GM23248 (cell line): ENCODE data around the gene HDAC4. TPM values are rescaled to one million over a fixed set of nuclear protein-coding genes. Genes with fewer than 3 reads are reported as not detected.

ENCODE experiments used
- DNase-seq: peaks from one replicate; pipeline ENCODE4 v3.0.0-alpha.2; 2015
- H2AFZ ChIP-seq: fragments of 200-600 bp; sonication (generic); 2 replicates; pipeline ENCODE4 v1.6.1; 2016; ENCODE audit warnings: antibody characterized with exemption
- H3F3A ChIP-seq: fragments of 200-600 bp; sonication (generic); 2 replicates; pipeline ENCODE4 v1.6.1; 2016; ENCODE audit warnings: mild to moderate bottlenecking, antibody characterized with exemption, mixed run types; ENCODE audit not compliant: insufficient read depth
- H3K27ac ChIP-seq: fragments of 200-600 bp; sonication (generic); 2 replicates; pipeline ENCODE4 v1.5.1; 2016; ENCODE audit warnings: mild to moderate bottlenecking
- H3K27me3 ChIP-seq: fragments of 200-600 bp; sonication (generic); replicated peaks from 2 replicates; pipeline ENCODE4 v1.6.1; 2016; ENCODE audit warnings: mild to moderate bottlenecking; ENCODE audit not compliant: insufficient read depth
- H3K36me3 ChIP-seq: fragments of 200-600 bp; sonication (generic); 2 replicates; pipeline ENCODE4 v1.6.1; 2016; ENCODE audit warnings: low read depth, mild to moderate bottlenecking
- H3K4me1 ChIP-seq: fragments of 200-600 bp; sonication (generic); 2 replicates; pipeline ENCODE4 v1.6.1; 2016; ENCODE audit warnings: mild to moderate bottlenecking; ENCODE audit not compliant: insufficient read depth
- H3K4me2 ChIP-seq: fragments of 200-600 bp; sonication (generic); one replicate; pipeline ENCODE4 v1.6.1; 2016; ENCODE audit warnings: mild to moderate bottlenecking; ENCODE audit not compliant: unreplicated experiment
- H3K4me3 ChIP-seq: fragments of 200-600 bp; sonication (generic); 2 replicates; pipeline ENCODE4 v1.5.1; 2016; ENCODE audit warnings: mild to moderate bottlenecking
- H3K79me2 ChIP-seq: fragments of 200-600 bp; sonication (generic); 2 replicates; pipeline ENCODE4 v1.6.1; 2016; ENCODE audit warnings: mild to moderate bottlenecking; ENCODE audit not compliant: insufficient read depth
- H3K9ac ChIP-seq: fragments of 200-600 bp; sonication (generic); 2 replicates; pipeline ENCODE4 v1.6.1; 2016; ENCODE audit warnings: mild to moderate bottlenecking
- H3K9me2 ChIP-seq: fragments of 200-600 bp; sonication (generic); 2 replicates; pipeline ENCODE4 v1.6.1; 2016; ENCODE audit warnings: mixed run types, mild to moderate bottlenecking, moderate library complexity; ENCODE audit not compliant: insufficient read depth
- H3K9me3 ChIP-seq: fragments of 200-600 bp; sonication (generic); one replicate; pipeline ENCODE4 v1.6.1; 2017; ENCODE audit warnings: low read depth
- H4K20me1 ChIP-seq: fragments of 200-600 bp; sonication (generic); 2 replicates; pipeline ENCODE4 v1.6.0; 2016; ENCODE audit not compliant: insufficient read depth
- EZH2 ChIP-seq: fragments of 200-600 bp; sonication (generic); IDR thresholded peaks from 2 replicates; pipeline ENCODE4 v1.6.1; 2018; ENCODE audit warnings: antibody characterized with exemption, mild to moderate bottlenecking; ENCODE audit not compliant: insufficient read depth, poor library complexity, severe bottlenecking
- EZH2phosphoT487 ChIP-seq: fragments of 200-600 bp; sonication (generic); IDR thresholded peaks from 2 replicates; pipeline ENCODE4 v1.6.1; 2018; ENCODE audit warnings: antibody characterized with exemption, moderate library complexity, mild to moderate bottlenecking, low read depth; ENCODE audit not compliant: insufficient read depth
- WGBS, 2 experiments: methylation state at CpG; one replicate each; pipeline ENCODE4 v1.1.6; 2015 to 2017; ENCODE audit warnings: low lambda C conversion rate in 2 of 2, low coverage in 1 of 2; ENCODE audit errors: missing lambda C conversion rate in 2 of 2; 5-methylcytosine and 5-hydroxymethylcytosine counted together
- in situ Hi-C: fragments of 300-500 bp; cut with MboI; formaldehyde crosslinking; loops from 2 replicates; pipeline ENCODE4 v1.15.0; 2020
- polyA plus RNA-seq: library from polyadenylated mRNA; unstranded; fragments of >200 nt; fragmentation: Nextera tagmentation; extraction: Ambion mirVana; gene quantifications from 2 replicates; pipeline ENCODE4 v1.2.1, GENCODE V29; 2016
- total RNA-seq: library from RNA; depleted of rRNA; stranded (reverse); fragments of >200 nt; shearing (Covaris generic); gene quantifications from 2 replicates; pipeline ENCODE4 v1.2.3, GENCODE V29; 2014

The HDAC4 gene
- total and polyA plus RNA-seq, 2 experiments from 2014 or later: 2.1 to 6.3 TPM

- WGBS, 2 experiments: 86 to 88% methylated on average over 16 of the region's 16 CpGs
- in situ Hi-C loops: no loop called here
These were observed 321.0 kb downstream of the HDAC4 start for GRCh38 chr2:239079671-239080294.

GRCh38 chr2:239078128-239078924 is 322.5 kb downstream of the HDAC4 start:
- Histone ChIP-seq H3K36me3 (no peaks in the 10 kb centered on the region), H3K4me3 (no peak overlapping the region), H3K27me3 (no peaks in the 10 kb centered on the region), H3K79me2 (no peaks in the 10 kb centered on the region), H3K27ac (no peak overlapping the region), H3K9me3 (no peaks in the 10 kb centered on the region), H4K20me1 (no peaks in the 10 kb centered on the region), H3K4me2 (no peak overlapping the region), H3K4me1 (no peaks in the 10 kb centered on the region), H3K9ac (no peak overlapping the region), H3F3A (no peaks in the 10 kb centered on the region), H2AFZ (no peak overlapping the region), H3K9me2 (no peaks in the 10 kb centered on the region)
- DNase-seq: no peak
- in situ Hi-C loops: no loop called here
- WGBS, 2 experiments: 81 to 83% methylated on average over 25 of the region's 25 CpGs
- no peak for TF ChIP-seq EZH2phosphoT487
- TF ChIP-seq EZH2: no peak

More at GRCh38 chr2:239079671-239080294, 321.0 kb downstream of the HDAC4 start:
- no peak for DNase-seq
- Histone ChIP-seq H3K79me2 (no peaks in the 10 kb centered on the region), H3K9me2 (no peaks in the 10 kb centered on the region), H3K27me3 (no peaks in the 10 kb centered on the region), H3F3A (no peaks in the 10 kb centered on the region), H3K4me3 (no peak overlapping the region), H3K9ac (no peak overlapping the region), H2AFZ (no peak overlapping the region), H3K36me3 (no peaks in the 10 kb centered on the region), H3K9me3 (no peaks in the 10 kb centered on the region), H3K4me1 (no peaks in the 10 kb centered on the region), H4K20me1 (no peaks in the 10 kb centered on the region), H3K27ac (no peak overlapping the region), H3K4me2 (no peak overlapping the region)
- TF ChIP-seq EZH2phosphoT487 (no peak), EZH2 (no peak)

GRCh38 chr2:239077260-239077659 is 323.6 kb downstream of the HDAC4 start:
- Histone ChIP-seq H3K79me2 (no peaks in the 10 kb centered on the region), H3K4me2 (no peak overlapping the region), H3K4me1 (no peaks in the 10 kb centered on the region), H3K27me3 (no peaks in the 10 kb centered on the region), H2AFZ (no peak overlapping the region), H3K9me3 (no peaks in the 10 kb centered on the region), H4K20me1 (no peaks in the 10 kb centered on the region), H3K9me2 (no peaks in the 10 kb centered on the region), H3F3A (no peaks in the 10 kb centered on the region), H3K9ac (no peak overlapping the region), H3K4me3 (no peak overlapping the region), H3K27ac (no peak overlapping the region), H3K36me3 (no peaks in the 10 kb centered on the region)
- no peak for TF ChIP-seq EZH2phosphoT487
- no peak for TF ChIP-seq EZH2
- DNase-seq: no peak
- in situ Hi-C loops: no loop called here
- WGBS, 2 experiments: 91 to 93% methylated on average over 15 of the region's 15 CpGs

- no peak for DNase-seq
- Histone ChIP-seq H3F3A (no peaks in the 10 kb centered on the region), H3K4me2 (no peak overlapping the region), H3K9me3 (no peaks in the 10 kb centered on the region), H3K9ac (no peak overlapping the region), H3K36me3 (no peaks in the 10 kb centered on the region), H3K4me3 (no peak overlapping the region), H2AFZ (no peak overlapping the region), H3K4me1 (no peaks in the 10 kb centered on the region), H3K79me2 (no peaks in the 10 kb centered on the region), H3K27me3 (no peaks in the 10 kb centered on the region), H3K9me2 (no peaks in the 10 kb centered on the region), H4K20me1 (no peaks in the 10 kb centered on the region), H3K27ac (no peak overlapping the region)
- in situ Hi-C loops: no loop called here
- no peak for TF ChIP-seq EZH2phosphoT487
- TF ChIP-seq EZH2: no peak
- 92 to 94% methylated on average over 27 of the region's 27 CpGs for WGBS, 2 experiments
These were observed 324.7 kb downstream of the HDAC4 start for GRCh38 chr2:239075918-239076758.
